OCI-LY7 (cell line): Measurements from ENCODE around the gene KRTAP4-9.

ENCODE experiments used
- EZH2phosphoT487 ChIP-seq: fragments of 200-600 bp; sonication (generic); IDR thresholded peaks from 2 replicates; pipeline ENCODE4 v1.6.1; 2018; ENCODE audit warnings: low read depth, borderline replicate concordance, mild to moderate bottlenecking, mixed run types, antibody characterized with exemption, low read length, moderate library complexity, mixed read lengths
- TF ChIP-seq, protein P1 (sequence below): fragments of 200-600 bp; sonication (generic); conservative IDR thresholded peaks from 2 replicates; pipeline ENCODE4 v1.5.1; 2014; ENCODE audit warnings: mild to moderate bottlenecking, antibody characterized with exemption, low read length, moderate library complexity, mixed read lengths

GRCh38 chr17:41111151-41111885 is 6.1 kb downstream of the KRTAP4-9 start:
- TF ChIP-seq, protein P1, sequence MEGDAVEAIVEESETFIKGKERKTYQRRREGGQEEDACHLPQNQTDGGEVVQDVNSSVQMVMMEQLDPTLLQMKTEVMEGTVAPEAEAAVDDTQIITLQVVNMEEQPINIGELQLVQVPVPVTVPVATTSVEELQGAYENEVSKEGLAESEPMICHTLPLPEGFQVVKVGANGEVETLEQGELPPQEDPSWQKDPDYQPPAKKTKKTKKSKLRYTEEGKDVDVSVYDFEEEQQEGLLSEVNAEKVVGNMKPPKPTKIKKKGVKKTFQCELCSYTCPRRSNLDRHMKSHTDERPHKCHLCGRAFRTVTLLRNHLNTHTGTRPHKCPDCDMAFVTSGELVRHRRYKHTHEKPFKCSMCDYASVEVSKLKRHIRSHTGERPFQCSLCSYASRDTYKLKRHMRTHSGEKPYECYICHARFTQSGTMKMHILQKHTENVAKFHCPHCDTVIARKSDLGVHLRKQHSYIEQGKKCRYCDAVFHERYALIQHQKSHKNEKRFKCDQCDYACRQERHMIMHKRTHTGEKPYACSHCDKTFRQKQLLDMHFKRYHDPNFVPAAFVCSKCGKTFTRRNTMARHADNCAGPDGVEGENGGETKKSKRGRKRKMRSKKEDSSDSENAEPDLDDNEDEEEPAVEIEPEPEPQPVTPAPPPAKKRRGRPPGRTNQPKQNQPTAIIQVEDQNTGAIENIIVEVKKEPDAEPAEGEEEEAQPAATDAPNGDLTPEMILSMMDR, result no peak
- TF ChIP-seq EZH2phosphoT487, result no peak
